ENCODE measurements around the gene MTHFD2L. TPM values are rescaled to one million over a fixed set of nuclear protein-coding genes. Genes with fewer than 3 reads are reported as not detected.
A peak's percentile ranks its signal among the peaks of the same experiment; 100 is the strongest.

The MTHFD2L gene
- total RNA-seq, 1 donor from 2014 or later, result 13.8 TPM

DNA sequence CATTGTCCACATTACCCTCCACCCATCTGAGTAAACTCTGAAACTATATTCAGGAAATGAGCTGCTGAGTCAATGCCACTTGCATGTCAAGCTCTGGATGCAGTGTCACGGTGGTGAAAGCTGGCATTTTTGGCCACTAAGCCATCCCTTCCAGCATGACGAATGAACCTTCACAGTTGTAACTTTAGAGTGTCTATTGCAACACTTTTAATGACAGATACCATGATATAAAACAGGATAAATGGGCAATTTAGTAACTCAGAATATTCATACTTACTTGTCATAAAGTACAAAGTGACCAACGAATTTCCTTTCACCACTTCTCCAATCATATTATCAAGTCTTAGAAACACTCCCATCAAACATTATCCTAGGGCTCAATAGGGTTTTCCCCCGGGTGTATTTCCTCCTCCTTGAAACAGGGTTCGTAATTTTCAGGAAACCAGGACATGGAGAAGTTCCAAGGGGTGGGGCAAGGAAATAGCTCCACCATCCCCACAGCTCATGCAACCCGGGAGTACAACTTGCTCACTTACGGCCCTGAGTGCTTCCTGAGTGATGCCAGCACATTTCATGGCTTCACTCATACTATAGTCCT lies 73.1 kb downstream of the MTHFD2L start:
- no peak for DNase-seq
- Histone ChIP-seq H3K36me3 (no peaks in the 10 kb centered on the region), H3K27me3 (ENCODE audit: low read depth) (no peaks in the 10 kb centered on the region), H3K4me1 (peaks cover 13% of the 10 kb centered on the region), H3K9me3 (replicated peaks) (no peaks in the 10 kb centered on the region), H3K27ac (replicated peaks) (peak overlapping the region; percentile 47), H3K4me3 (no peak overlapping the region)
- intact Hi-C loops (cut with micrococcal nuclease), result no loop called here
- TF ChIP-seq, protein P1, sequence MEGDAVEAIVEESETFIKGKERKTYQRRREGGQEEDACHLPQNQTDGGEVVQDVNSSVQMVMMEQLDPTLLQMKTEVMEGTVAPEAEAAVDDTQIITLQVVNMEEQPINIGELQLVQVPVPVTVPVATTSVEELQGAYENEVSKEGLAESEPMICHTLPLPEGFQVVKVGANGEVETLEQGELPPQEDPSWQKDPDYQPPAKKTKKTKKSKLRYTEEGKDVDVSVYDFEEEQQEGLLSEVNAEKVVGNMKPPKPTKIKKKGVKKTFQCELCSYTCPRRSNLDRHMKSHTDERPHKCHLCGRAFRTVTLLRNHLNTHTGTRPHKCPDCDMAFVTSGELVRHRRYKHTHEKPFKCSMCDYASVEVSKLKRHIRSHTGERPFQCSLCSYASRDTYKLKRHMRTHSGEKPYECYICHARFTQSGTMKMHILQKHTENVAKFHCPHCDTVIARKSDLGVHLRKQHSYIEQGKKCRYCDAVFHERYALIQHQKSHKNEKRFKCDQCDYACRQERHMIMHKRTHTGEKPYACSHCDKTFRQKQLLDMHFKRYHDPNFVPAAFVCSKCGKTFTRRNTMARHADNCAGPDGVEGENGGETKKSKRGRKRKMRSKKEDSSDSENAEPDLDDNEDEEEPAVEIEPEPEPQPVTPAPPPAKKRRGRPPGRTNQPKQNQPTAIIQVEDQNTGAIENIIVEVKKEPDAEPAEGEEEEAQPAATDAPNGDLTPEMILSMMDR (IDR thresholded peaks at IDR 0.05; ENCODE audit: borderline replicate concordance), result no peak

DNA sequence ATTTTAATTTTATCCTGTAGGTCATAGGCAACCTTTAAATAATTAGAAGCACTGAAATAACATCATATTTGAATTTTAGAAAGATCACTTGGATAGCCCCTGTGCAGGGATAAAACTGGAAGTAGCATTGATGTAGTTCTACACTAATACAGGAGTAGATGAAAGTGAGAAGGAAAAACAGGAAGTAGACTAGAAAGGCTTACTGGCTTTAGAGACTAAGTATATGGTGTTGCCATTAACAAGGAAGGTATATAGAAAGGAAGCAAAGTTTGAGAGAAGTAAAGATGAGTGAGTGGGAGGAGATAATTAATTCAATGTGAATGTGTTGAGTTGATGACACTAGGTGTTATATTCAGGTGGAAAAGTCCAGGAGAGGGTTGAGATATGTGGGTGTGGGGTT lies 77.2 kb downstream of the MTHFD2L start:
- Histone ChIP-seq H3K4me3 (no peak overlapping the region), H3K9me3 (replicated peaks) (no peaks in the 10 kb centered on the region), H3K36me3 (no peaks in the 10 kb centered on the region), H3K4me1 (peaks cover 13% of the 10 kb centered on the region), H3K27ac (replicated peaks) (no peak overlapping the region), H3K27me3 (ENCODE audit: low read depth) (no peaks in the 10 kb centered on the region)
- TF ChIP-seq, protein P1 (IDR thresholded peaks at IDR 0.05; ENCODE audit: borderline replicate concordance), result no peak
- intact Hi-C loops (cut with micrococcal nuclease), result no loop called here
- DNase-seq, result no peak

DNA sequence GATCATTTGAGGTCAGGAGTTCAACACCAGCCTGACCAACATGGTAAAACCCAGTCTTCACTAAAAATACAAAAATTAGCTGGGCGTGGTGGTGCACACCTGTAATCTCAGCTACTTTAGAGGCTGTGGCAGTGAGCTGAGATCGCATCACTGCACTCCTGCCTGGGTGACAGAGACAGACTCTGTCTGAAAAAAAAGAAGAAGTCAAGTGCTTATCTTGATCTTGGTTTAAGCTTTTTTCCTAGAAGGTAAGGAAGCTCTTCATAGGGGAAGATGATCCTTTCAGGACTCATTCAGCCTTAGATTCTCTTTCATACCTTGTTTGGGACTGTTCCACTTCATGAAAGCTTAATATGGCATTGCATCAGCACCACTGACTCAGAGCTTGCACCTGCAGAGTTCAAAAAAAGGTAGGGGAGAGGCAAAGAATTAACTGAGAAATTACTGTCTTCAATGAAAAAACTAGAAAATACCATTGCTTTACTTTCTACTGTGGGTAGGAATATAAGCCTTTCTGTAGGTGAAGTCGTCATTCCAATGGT lies 79.6 kb downstream of the MTHFD2L start:
- no peaks in the 10 kb centered on the region for H3K27me3 ChIP-seq (ENCODE audit: low read depth)
- no peak overlapping the region for H3K4me3 ChIP-seq
- no peak overlapping the region for H3K27ac ChIP-seq (replicated peaks)
- no peaks in the 10 kb centered on the region for H3K9me3 ChIP-seq (replicated peaks)
- H3K36me3 ChIP-seq, result peaks cover 3% of the 10 kb centered on the region
- no peaks in the 10 kb centered on the region for H3K4me1 ChIP-seq
- TF ChIP-seq, protein P1 (IDR thresholded peaks at IDR 0.05; ENCODE audit: borderline replicate concordance), result no peak
- intact Hi-C loops (cut with micrococcal nuclease), result no loop called here
- no peak for DNase-seq

DNA sequence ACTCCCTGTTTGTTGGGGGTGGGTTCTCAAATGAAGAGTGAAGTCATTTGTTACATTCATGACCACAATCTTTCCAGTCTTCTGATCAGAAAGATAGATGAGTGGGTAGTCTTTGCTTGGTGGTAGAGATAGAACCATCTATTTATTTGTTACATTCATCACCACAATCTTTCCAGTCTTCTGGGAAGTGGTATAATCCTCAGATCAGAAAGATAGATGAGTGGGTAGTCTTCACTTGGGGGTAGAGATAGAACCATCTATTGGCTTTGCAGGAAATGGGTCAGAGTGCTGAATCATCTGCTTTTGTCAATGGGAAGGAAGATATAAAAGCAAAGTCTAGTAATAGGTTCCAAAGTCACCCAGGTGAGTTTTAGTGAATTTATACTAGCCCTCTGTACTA lies 86.1 kb downstream of the MTHFD2L start:
- no peak for DNase-seq
- no peak overlapping the region for H3K27ac ChIP-seq (replicated peaks)
- peaks cover 10% of the 10 kb centered on the region for H3K36me3 ChIP-seq
- H3K4me3 ChIP-seq, result no peak overlapping the region
- TF ChIP-seq, protein P1 (IDR thresholded peaks at IDR 0.05; ENCODE audit: borderline replicate concordance), result no peak
- no peaks in the 10 kb centered on the region for H3K4me1 ChIP-seq
- no peaks in the 10 kb centered on the region for H3K27me3 ChIP-seq (ENCODE audit: low read depth)
- intact Hi-C loops (cut with micrococcal nuclease), result no loop called here
- H3K9me3 ChIP-seq (replicated peaks), result peaks cover 5% of the 10 kb centered on the region

DNA sequence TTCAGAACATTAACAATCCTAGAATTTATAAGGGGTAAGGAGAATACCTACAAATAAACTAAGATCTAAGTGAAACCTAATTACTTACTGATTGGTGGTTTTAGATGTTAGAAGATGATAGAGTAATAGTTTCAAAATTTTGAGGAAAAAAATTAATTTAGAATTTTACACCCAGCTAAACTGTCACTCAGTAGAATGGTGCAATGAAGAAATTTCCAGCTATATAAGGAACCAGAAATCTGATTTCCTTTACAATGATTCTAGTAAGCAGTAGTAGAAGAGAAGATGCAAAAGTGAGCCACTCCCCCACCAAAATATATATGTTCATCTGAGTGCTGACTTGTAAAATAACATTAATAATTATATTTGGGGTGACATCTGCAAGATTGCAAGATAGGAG lies 95.0 kb downstream of the MTHFD2L start:
- Histone ChIP-seq H3K36me3 (peaks cover 16% of the 10 kb centered on the region), H3K9me3 (replicated peaks) (peaks cover 35% of the 10 kb centered on the region), H3K4me3 (no peak overlapping the region), H3K27me3 (ENCODE audit: low read depth) (no peaks in the 10 kb centered on the region), H3K27ac (replicated peaks) (no peak overlapping the region), H3K4me1 (no peaks in the 10 kb centered on the region)
- intact Hi-C loops (cut with micrococcal nuclease), result no loop called here
- TF ChIP-seq, protein P1 (IDR thresholded peaks at IDR 0.05; ENCODE audit: borderline replicate concordance), result no peak
- DNase-seq, result no peak

Measured in left ventricle myocardium inferior (tissue), 1 donor.